GM23338 (cell line): ENCODE data around the gene SERPINE2. TPM values are rescaled to one million over a fixed set of nuclear protein-coding genes. Genes with fewer than 3 reads are reported as not detected.

Experiments used
- ATAC-seq: fragments of 200-7000 bp; cut with Tn5 transposase; 3 replicates; pipeline ENCODE4 v1.9.1; 2020
- DNase-seq: peaks from one replicate; pipeline ENCODE4 v3.0.0-alpha.2; 2015; ENCODE audit warnings: low spot score
- H2AFZ ChIP-seq: fragments of 200-600 bp; sonication (generic); 2 replicates; pipeline ENCODE4 v1.8.0; 2016; ENCODE audit warnings: antibody characterized with exemption, mild to moderate bottlenecking, moderate library complexity
- H3F3A ChIP-seq: fragments of 200-600 bp; sonication (generic); replicated peaks from 2 replicates; pipeline ENCODE4 v1.8.0; 2017; ENCODE audit warnings: antibody characterized with exemption, mixed run types, low read depth
- H3K27ac ChIP-seq: fragments of 200-600 bp; sonication (generic); 2 replicates; pipeline ENCODE4 v1.6.1; 2016; ENCODE audit warnings: low read depth
- H3K27me3 ChIP-seq: fragments of 200-600 bp; sonication (generic); 2 replicates; pipeline ENCODE4 v1.8.0; 2016; ENCODE audit warnings: mild to moderate bottlenecking, mixed run types, moderate library complexity; ENCODE audit not compliant: insufficient read depth
- H3K36me3 ChIP-seq: fragments of 200-600 bp; sonication (generic); 2 replicates; pipeline ENCODE4 v1.8.0; 2016; ENCODE audit warnings: mild to moderate bottlenecking; ENCODE audit not compliant: insufficient read depth
- H3K4me1 ChIP-seq: fragments of 200-600 bp; sonication (generic); 2 replicates; pipeline ENCODE4 v1.8.0; 2016; ENCODE audit warnings: mild to moderate bottlenecking, moderate library complexity; ENCODE audit not compliant: insufficient read depth
- H3K4me2 ChIP-seq: fragments of 200-600 bp; sonication (generic); 2 replicates; pipeline ENCODE4 v1.7.1; 2017; ENCODE audit warnings: mixed run types
- H3K4me3 ChIP-seq: fragments of 200-600 bp; sonication (generic); 2 replicates; pipeline ENCODE4 v1.6.1; 2016; ENCODE audit warnings: mixed run types
- H3K79me2 ChIP-seq: fragments of 200-600 bp; sonication (generic); replicated peaks from 2 replicates; pipeline ENCODE4 v1.8.0; 2017; ENCODE audit warnings: mild to moderate bottlenecking; ENCODE audit not compliant: insufficient read depth
- H3K9me2 ChIP-seq: fragments of 200-600 bp; sonication (generic); 2 replicates; pipeline ENCODE4 v1.8.0; 2017; ENCODE audit not compliant: insufficient read depth
- H4K20me1 ChIP-seq: fragments of 200-600 bp; sonication (generic); replicated peaks from 2 replicates; pipeline ENCODE4 v1.8.0; 2017; ENCODE audit warnings: mild to moderate bottlenecking; ENCODE audit not compliant: insufficient read depth
- H3K27ac Mint-ChIP-seq: 2 replicates; pipeline ENCODE4 v1.8.0; 2020; ENCODE audit warnings: inconsistent platforms, mild to moderate bottlenecking, moderate library complexity, mixed read lengths
- H3K27me3 Mint-ChIP-seq: 3 replicates; pipeline ENCODE4 v1.8.0; 2022; ENCODE audit warnings: low read depth, mild to moderate bottlenecking, moderate library complexity, mixed read lengths, inconsistent platforms; ENCODE audit not compliant: insufficient read depth, poor library complexity
- H3K36me3 Mint-ChIP-seq: 3 replicates; pipeline ENCODE4 v1.8.0; 2021; ENCODE audit warnings: low read depth, mild to moderate bottlenecking, inconsistent platforms, moderate library complexity, mixed read lengths
- H3K4me1 Mint-ChIP-seq: 3 replicates; pipeline ENCODE4 v1.8.0; 2020; ENCODE audit warnings: mild to moderate bottlenecking, inconsistent platforms, mixed read lengths
- H3K4me3 Mint-ChIP-seq: 3 replicates; pipeline ENCODE4 v1.8.0; 2021; ENCODE audit warnings: moderate library complexity, mild to moderate bottlenecking, inconsistent platforms, mixed read lengths
- H3K9me3 Mint-ChIP-seq: 3 replicates; pipeline ENCODE4 v1.8.0; 2020; ENCODE audit warnings: moderate library complexity, mild to moderate bottlenecking, inconsistent platforms, mixed read lengths
- CREB1 ChIP-seq: fragments of 250-450 bp; sonication (Bioruptor Pico); IDR thresholded peaks from 2 replicates; pipeline ENCODE4 v1.5.0; 2020; ENCODE audit warnings: low read depth, mild to moderate bottlenecking, moderate library complexity
- EZH2 ChIP-seq: fragments of 200-600 bp; sonication (generic); IDR thresholded peaks from one replicate; pipeline ENCODE4 v1.8.0; 2017; ENCODE audit warnings: antibody characterized with exemption, mild to moderate bottlenecking, low read depth; ENCODE audit not compliant: unreplicated experiment
- EZH2phosphoT487 ChIP-seq: fragments of 200-600 bp; sonication (generic); IDR thresholded peaks from one replicate; pipeline ENCODE4 v1.8.1; 2018; ENCODE audit warnings: antibody characterized with exemption; ENCODE audit not compliant: unreplicated experiment
- JUNB ChIP-seq: IDR thresholded peaks from one replicate; pipeline ENCODE4 v1.6.1; 2016; ENCODE audit warnings: antibody characterized with exemption; ENCODE audit not compliant: unreplicated experiment
- NANOG ChIP-seq: IDR thresholded peaks from 2 replicates; pipeline ENCODE4 v1.6.1; 2016; ENCODE audit warnings: antibody characterized with exemption, borderline replicate concordance
- POLR2AphosphoS5 ChIP-seq: IDR thresholded peaks from 2 replicates; pipeline ENCODE4 v1.6.1; 2016; ENCODE audit warnings: antibody characterized with exemption, low read depth
- STAT1 ChIP-seq: IDR thresholded peaks from one replicate; pipeline ENCODE4 v1.6.1; 2016; ENCODE audit warnings: antibody characterized with exemption; ENCODE audit not compliant: unreplicated experiment
- ZNF114 ChIP-seq: fragments of 250-450 bp; sonication (Bioruptor Pico); IDR thresholded peaks from 2 replicates; pipeline ENCODE4 v1.5.0; 2020; ENCODE audit warnings: mild to moderate bottlenecking, moderate library complexity
- ZNF331 ChIP-seq: fragments of 250-450 bp; sonication (Bioruptor Pico); IDR thresholded peaks from 2 replicates; pipeline ENCODE4 v1.5.0; 2020; ENCODE audit warnings: low read depth, mild to moderate bottlenecking, moderate library complexity
- polyA plus RNA-seq: library from polyadenylated mRNA; unstranded; fragments of >200 nt; fragmentation: Nextera tagmentation; extraction: Ambion mirVana; gene quantifications from 2 replicates; pipeline ENCODE4 v1.2.1, GENCODE V29; 2016
- total RNA-seq: library from RNA; depleted of rRNA; stranded (reverse); fragments of >200 nt; shearing (Covaris generic); gene quantifications from 2 replicates; pipeline ENCODE4 v1.2.3, GENCODE V29; 2014
- TF ChIP-seq, protein P1 (sequence below), 2 experiments: fragments of 200-600 bp in 1 of 2; sonication (generic) in 1 of 2; conservative IDR thresholded peaks; 2 replicates each; pipeline versions ENCODE4 v1.5.1 to v1.6.1; 2016 to 2017; ENCODE audit warnings: antibody characterized with exemption in 2 of 2, low read depth in 2 of 2, mild to moderate bottlenecking in 2 of 2, moderate library complexity in 1 of 2
- TF ChIP-seq, protein P2 (sequence below): IDR thresholded peaks from 2 replicates; pipeline ENCODE4 v1.6.1; 2016; ENCODE audit warnings: antibody characterized with exemption
- TF ChIP-seq, protein P3 (sequence below): fragments of 250-450 bp; sonication (Bioruptor Pico); IDR thresholded peaks from 2 replicates; pipeline ENCODE4 v1.5.0; 2020; ENCODE audit warnings: mild to moderate bottlenecking, moderate library complexity
- TF ChIP-seq, protein P4 (sequence below): IDR thresholded peaks from one replicate; pipeline ENCODE4 v1.6.1; 2018; ENCODE audit warnings: antibody characterized with exemption; ENCODE audit not compliant: unreplicated experiment

The SERPINE2 gene
- total and polyA plus RNA-seq, 2 experiments from 2014 or later: 38.6 to 44.2 TPM

DNA sequence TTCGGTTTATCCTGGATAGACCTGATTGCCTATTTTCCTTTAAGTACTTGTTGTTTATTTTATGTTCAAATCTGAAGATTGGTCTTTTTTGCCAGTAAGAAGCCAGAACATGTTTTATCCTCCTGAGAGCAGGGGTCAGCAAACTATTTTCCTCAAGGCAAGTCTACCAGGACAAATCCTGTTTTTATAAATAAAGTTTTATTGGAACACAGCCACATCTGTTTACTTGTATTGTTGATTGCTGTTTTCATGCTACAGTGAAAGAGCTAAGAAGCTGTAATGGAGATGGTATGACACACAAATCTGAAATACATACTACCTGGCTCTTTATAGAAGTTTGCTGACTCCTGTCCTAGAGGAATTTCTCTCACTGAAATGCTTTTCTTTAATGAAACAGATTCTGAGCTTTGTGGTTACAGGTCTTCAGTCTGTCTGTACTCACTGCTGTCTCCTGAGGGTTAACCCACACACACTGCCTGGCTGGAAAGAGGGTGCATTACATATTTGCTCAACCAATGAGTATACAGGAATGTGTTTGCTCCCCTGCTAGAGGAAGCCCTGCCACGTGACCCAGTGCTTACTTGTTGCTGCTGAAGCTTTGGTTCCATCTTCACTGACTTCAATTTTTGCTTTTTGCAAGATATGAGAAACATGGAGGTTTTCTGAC, 59.2 kb downstream of the SERPINE2 start:
- Histone ChIP-seq H3K79me2 (no peaks in the 10 kb centered on the region), H4K20me1 (no peaks in the 10 kb centered on the region), H3K4me3 (no peak overlapping the region), H2AFZ (no peak overlapping the region), H3K4me1 (no peaks in the 10 kb centered on the region), H3K27ac (no peak overlapping the region), H3F3A (no peaks in the 10 kb centered on the region), H3K36me3 (peaks cover 11% of the 10 kb centered on the region), H3K27me3 (no peaks in the 10 kb centered on the region), H3K9me2 (no peaks in the 10 kb centered on the region), H3K4me2 (no peak overlapping the region)
- no peak for TF ChIP-seq ZNF114 (CRISPR knock-in tag)
- no peak for TF ChIP-seq EZH2phosphoT487
- no peak for TF ChIP-seq EZH2
- no peak for TF ChIP-seq CREB1 (CRISPR knock-in tag)
- TF ChIP-seq, protein P1, sequence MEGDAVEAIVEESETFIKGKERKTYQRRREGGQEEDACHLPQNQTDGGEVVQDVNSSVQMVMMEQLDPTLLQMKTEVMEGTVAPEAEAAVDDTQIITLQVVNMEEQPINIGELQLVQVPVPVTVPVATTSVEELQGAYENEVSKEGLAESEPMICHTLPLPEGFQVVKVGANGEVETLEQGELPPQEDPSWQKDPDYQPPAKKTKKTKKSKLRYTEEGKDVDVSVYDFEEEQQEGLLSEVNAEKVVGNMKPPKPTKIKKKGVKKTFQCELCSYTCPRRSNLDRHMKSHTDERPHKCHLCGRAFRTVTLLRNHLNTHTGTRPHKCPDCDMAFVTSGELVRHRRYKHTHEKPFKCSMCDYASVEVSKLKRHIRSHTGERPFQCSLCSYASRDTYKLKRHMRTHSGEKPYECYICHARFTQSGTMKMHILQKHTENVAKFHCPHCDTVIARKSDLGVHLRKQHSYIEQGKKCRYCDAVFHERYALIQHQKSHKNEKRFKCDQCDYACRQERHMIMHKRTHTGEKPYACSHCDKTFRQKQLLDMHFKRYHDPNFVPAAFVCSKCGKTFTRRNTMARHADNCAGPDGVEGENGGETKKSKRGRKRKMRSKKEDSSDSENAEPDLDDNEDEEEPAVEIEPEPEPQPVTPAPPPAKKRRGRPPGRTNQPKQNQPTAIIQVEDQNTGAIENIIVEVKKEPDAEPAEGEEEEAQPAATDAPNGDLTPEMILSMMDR (conservative IDR thresholded peaks at IDR 0.05; ENCODE audit: low read depth in 2 of 2): no peak
- TF ChIP-seq JUNB: no peak
- TF ChIP-seq STAT1: no peak
- TF ChIP-seq, protein P2, sequence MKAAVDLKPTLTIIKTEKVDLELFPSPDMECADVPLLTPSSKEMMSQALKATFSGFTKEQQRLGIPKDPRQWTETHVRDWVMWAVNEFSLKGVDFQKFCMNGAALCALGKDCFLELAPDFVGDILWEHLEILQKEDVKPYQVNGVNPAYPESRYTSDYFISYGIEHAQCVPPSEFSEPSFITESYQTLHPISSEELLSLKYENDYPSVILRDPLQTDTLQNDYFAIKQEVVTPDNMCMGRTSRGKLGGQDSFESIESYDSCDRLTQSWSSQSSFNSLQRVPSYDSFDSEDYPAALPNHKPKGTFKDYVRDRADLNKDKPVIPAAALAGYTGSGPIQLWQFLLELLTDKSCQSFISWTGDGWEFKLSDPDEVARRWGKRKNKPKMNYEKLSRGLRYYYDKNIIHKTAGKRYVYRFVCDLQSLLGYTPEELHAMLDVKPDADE: no peak
- TF ChIP-seq POLR2AphosphoS5: no peak
- TF ChIP-seq ZNF331 (CRISPR knock-in tag): no peak
- TF ChIP-seq, protein P3, sequence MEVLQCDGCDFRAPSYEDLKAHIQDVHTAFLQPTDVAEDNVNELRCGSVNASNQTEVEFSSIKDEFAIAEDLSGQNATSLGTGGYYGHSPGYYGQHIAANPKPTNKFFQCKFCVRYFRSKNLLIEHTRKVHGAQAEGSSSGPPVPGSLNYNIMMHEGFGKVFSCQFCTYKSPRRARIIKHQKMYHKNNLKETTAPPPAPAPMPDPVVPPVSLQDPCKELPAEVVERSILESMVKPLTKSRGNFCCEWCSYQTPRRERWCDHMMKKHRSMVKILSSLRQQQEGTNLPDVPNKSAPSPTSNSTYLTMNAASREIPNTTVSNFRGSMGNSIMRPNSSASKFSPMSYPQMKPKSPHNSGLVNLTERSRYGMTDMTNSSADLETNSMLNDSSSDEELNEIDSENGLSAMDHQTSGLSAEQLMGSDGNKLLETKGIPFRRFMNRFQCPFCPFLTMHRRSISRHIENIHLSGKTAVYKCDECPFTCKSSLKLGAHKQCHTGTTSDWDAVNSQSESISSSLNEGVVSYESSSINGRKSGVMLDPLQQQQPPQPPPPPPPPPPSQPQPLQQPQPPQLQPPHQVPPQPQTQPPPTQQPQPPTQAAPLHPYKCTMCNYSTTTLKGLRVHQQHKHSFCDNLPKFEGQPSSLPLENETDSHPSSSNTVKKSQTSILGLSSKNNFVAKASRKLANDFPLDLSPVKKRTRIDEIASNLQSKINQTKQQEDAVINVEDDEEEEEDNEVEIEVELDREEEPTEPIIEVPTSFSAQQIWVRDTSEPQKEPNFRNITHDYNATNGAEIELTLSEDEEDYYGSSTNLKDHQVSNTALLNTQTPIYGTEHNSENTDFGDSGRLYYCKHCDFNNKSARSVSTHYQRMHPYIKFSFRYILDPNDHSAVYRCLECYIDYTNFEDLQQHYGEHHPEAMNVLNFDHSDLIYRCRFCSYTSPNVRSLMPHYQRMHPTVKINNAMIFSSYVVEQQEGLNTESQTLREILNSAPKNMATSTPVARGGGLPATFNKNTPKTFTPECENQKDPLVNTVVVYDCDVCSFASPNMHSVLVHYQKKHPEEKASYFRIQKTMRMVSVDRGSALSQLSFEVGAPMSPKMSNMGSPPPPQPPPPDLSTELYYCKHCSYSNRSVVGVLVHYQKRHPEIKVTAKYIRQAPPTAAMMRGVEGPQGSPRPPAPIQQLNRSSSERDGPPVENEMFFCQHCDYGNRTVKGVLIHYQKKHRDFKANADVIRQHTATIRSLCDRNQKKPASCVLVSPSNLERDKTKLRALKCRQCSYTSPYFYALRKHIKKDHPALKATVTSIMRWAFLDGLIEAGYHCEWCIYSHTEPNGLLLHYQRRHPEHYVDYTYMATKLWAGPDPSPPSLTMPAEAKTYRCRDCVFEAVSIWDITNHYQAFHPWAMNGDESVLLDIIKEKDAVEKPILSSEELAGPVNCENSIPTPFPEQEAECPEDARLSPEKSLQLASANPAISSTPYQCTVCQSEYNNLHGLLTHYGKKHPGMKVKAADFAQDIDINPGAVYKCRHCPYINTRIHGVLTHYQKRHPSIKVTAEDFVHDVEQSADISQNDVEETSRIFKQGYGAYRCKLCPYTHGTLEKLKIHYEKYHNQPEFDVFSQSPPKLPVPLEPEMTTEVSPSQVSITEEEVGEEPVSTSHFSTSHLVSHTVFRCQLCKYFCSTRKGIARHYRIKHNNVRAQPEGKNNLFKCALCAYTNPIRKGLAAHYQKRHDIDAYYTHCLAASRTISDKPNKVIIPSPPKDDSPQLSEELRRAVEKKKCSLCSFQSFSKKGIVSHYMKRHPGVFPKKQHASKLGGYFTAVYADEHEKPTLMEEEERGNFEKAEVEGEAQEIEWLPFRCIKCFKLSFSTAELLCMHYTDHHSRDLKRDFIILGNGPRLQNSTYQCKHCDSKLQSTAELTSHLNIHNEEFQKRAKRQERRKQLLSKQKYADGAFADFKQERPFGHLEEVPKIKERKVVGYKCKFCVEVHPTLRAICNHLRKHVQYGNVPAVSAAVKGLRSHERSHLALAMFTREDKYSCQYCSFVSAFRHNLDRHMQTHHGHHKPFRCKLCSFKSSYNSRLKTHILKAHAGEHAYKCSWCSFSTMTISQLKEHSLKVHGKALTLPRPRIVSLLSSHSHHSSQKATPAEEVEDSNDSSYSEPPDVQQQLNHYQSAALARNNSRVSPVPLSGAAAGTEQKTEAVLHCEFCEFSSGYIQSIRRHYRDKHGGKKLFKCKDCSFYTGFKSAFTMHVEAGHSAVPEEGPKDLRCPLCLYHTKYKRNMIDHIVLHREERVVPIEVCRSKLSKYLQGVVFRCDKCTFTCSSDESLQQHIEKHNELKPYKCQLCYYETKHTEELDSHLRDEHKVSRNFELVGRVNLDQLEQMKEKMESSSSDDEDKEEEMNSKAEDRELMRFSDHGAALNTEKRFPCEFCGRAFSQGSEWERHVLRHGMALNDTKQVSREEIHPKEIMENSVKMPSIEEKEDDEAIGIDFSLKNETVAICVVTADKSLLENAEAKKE (CRISPR knock-in tag): no peak
- TF ChIP-seq, protein P4, sequence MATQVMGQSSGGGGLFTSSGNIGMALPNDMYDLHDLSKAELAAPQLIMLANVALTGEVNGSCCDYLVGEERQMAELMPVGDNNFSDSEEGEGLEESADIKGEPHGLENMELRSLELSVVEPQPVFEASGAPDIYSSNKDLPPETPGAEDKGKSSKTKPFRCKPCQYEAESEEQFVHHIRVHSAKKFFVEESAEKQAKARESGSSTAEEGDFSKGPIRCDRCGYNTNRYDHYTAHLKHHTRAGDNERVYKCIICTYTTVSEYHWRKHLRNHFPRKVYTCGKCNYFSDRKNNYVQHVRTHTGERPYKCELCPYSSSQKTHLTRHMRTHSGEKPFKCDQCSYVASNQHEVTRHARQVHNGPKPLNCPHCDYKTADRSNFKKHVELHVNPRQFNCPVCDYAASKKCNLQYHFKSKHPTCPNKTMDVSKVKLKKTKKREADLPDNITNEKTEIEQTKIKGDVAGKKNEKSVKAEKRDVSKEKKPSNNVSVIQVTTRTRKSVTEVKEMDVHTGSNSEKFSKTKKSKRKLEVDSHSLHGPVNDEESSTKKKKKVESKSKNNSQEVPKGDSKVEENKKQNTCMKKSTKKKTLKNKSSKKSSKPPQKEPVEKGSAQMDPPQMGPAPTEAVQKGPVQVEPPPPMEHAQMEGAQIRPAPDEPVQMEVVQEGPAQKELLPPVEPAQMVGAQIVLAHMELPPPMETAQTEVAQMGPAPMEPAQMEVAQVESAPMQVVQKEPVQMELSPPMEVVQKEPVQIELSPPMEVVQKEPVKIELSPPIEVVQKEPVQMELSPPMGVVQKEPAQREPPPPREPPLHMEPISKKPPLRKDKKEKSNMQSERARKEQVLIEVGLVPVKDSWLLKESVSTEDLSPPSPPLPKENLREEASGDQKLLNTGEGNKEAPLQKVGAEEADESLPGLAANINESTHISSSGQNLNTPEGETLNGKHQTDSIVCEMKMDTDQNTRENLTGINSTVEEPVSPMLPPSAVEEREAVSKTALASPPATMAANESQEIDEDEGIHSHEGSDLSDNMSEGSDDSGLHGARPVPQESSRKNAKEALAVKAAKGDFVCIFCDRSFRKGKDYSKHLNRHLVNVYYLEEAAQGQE: no peak
- TF ChIP-seq NANOG: no peak
- no peaks in the 10 kb centered on the region for H3K27me3 Mint-ChIP-seq
- no peak for DNase-seq
- no peak for ATAC-seq
- no peak overlapping the region for H3K4me3 Mint-ChIP-seq
- peaks cover 9% of the 10 kb centered on the region; the same call in 2 of the 3 replicates for H3K36me3 Mint-ChIP-seq
- no peaks in the 10 kb centered on the region for H3K4me1 Mint-ChIP-seq
- H3K27ac Mint-ChIP-seq: no peak overlapping the region
- H3K9me3 Mint-ChIP-seq: no peaks in the 10 kb centered on the region
